Spleen (tissue), 11 donors: ENCODE data around the gene SMARCD3. TPM values are rescaled to one million over a fixed set of nuclear protein-coding genes. Genes with fewer than 3 reads are reported as not detected.

ENCODE experiments used
- DNase-seq: peaks from one replicate; pipeline ENCODE4 v3.0.0-alpha.2; 2020
- H3K27ac ChIP-seq, 8 donors: fragments of 200-600 bp; sonication (generic) in 7 of 8; 1 replicate in 4 of 8; 2 replicates in 4 of 8; pipeline versions ENCODE4 v1.5.0 to v1.8.0; 2016 to 2021; ENCODE audit warnings: inconsistent platforms in 4 of 8, mild to moderate bottlenecking in 4 of 8, moderate library complexity in 1 of 8
- H3K27me3 ChIP-seq, 7 donors: fragments of 200-600 bp; sonication (generic) in 6 of 7; replicated peaks in 1 of 7; 1 replicate in 4 of 7; 2 replicates in 3 of 7; pipeline versions ENCODE4 v1.5.0 to v1.8.0; 2016 to 2021; ENCODE audit warnings: inconsistent platforms in 3 of 7, mild to moderate bottlenecking in 1 of 7
- H3K36me3 ChIP-seq, 6 donors: fragments of 200-600 bp; sonication (generic) in 5 of 6; 1 replicate in 4 of 6; 2 replicates in 2 of 6; pipeline versions ENCODE4 v1.5.0 to v1.8.0; 2016 to 2021; ENCODE audit warnings: inconsistent platforms in 2 of 6
- H3K4me1 ChIP-seq, 6 donors: fragments of 200-600 bp; sonication (generic) in 5 of 6; 1 replicate in 3 of 6; 2 replicates in 3 of 6; pipeline versions ENCODE4 v1.5.0 to v1.8.0; 2016 to 2021; ENCODE audit warnings: inconsistent platforms in 3 of 6
- H3K4me3 ChIP-seq, 8 donors: fragments of 200-600 bp; sonication (generic) in 7 of 8; 1 replicate in 4 of 8; 2 replicates in 4 of 8; pipeline versions ENCODE4 v1.5.0 to v1.8.0; 2016 to 2021; ENCODE audit warnings: inconsistent platforms in 4 of 8, mild to moderate bottlenecking in 4 of 8, moderate library complexity in 2 of 8
- H3K9me3 ChIP-seq, 8 donors: fragments of 200-600 bp; sonication (generic) in 7 of 8; 1 replicate in 4 of 8; 2 replicates in 4 of 8; pipeline versions ENCODE4 v1.5.0 to v1.8.0; 2016 to 2021; ENCODE audit warnings: inconsistent platforms in 4 of 8
- POLR2A ChIP-seq, 3 donors: fragments of 450-650 bp; IDR thresholded peaks; one replicate each; pipeline ENCODE4 v1.5.1; 2017; ENCODE audit warnings: antibody characterized with exemption in 3 of 3, mild to moderate bottlenecking in 1 of 3
- POLR2AphosphoS5 ChIP-seq, 3 donors: sonication (generic); formaldehyde crosslinking; IDR thresholded peaks; one replicate each; pipeline ENCODE4 v1.5.1; 2017; ENCODE audit warnings: antibody characterized with exemption in 3 of 3
- WGBS, 5 donors: extraction: QIAGEN DNeasy Blood & Tissue Kit in 3 of 5; methylation state at CpG; one replicate each; pipeline versions ENCODE4 v1.1.5 to v1.1.7; 2013 to 2018; 5-methylcytosine and 5-hydroxymethylcytosine counted together
- intact Hi-C: fragments of 100-400 bp; cut with DNase I; formaldehyde crosslinking; loops from one replicate; pipeline ENCODE4 v1.15.0; 2023; ENCODE audit warnings: low total_unique reads
- polyA plus RNA-seq, 3 donors: library from polyadenylated mRNA; stranded (reverse); fragments of 200-250 nt; gene quantifications; one replicate each; pipeline ENCODE4 v1.2.1, GENCODE V29; 2013
- total RNA-seq, 7 donors: library from RNA; depleted of rRNA in 3 of 7; stranded (reverse); fragments of >200 nt in 3 of 7; fragmentation: NEBNext Ultra II Directional in 4 of 7; extraction: Animal tissue kit (Norgen Biotek cat#: 25700) in 4 of 7; gene quantifications; one replicate each; pipeline versions ENCODE4 v1.1.0 to v1.2.1, GENCODE V29; 2016 to 2021
- TF ChIP-seq, protein P1 (sequence below), 11 experiments: fragments of 200-600 bp in 7 of 11; fragments of 450-650 bp in 4 of 11; sonication (generic) in 4 of 11; IDR thresholded peaks in 8 of 11; conservative IDR thresholded peaks in 3 of 11; 1 replicate in 7 of 11; 2 replicates in 4 of 11; pipeline versions ENCODE4 v1.4.0 to v1.8.0; 2016 to 2021; ENCODE audit warnings: antibody characterized with exemption in 11 of 11, inconsistent platforms in 4 of 11, mild to moderate bottlenecking in 1 of 11
- donor health status: healthy with polysubstance abuse.
- donor health status: DM: no; HTN: no; CAD: no; lungs with moderate emphysema.
- donor health status: DM: no; HTN: no; CAD: no.
- donor health status: Bipolar disorder and iron deficiency.
- donor health status: healthy.
- donor health status: DM: no; HTN: no; CAD: no.
- donor health status: DM: yes; HTN: yes; CAD: no.

Gene SMARCD3
- total and polyA plus RNA-seq, 10 donors: 8.8 to 40.2 (median 16.5) TPM

DNA sequence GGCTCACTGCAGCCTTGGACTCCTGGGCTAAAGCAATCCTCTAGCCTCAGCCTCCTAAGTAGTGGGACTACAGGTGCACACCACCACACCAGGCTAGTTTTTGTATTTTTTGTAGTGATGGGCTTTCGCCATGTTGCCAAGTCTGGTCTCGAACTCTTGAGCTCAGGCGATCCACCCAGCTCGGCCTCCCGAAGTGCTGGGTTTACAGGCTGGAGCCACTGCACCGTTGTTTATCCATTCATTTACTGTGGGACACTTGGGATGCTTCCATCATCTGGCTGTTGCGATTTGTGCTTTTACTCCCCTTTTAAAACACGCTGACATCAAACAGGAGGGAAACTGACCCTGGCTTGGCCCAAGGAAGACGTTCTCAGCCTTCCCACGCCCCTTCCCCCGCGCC lies 30.5 kb upstream of the SMARCD3 start:
- Histone ChIP-seq H3K36me3 (no peaks in the 10 kb centered on the region), H3K4me1 (peaks cover 0 to 36% (median 29%) of the 10 kb centered on the region in 6 donors), H3K4me3 (no peak overlapping the region), H3K27me3 (peaks cover 0 to 72% (median 0%) of the 10 kb centered on the region in 7 donors), H3K9me3 (no peaks in the 10 kb centered on the region), H3K27ac (no peak overlapping the region)
- intact Hi-C loops: no loop called here
- no peak for DNase-seq
- no peak for TF ChIP-seq POLR2AphosphoS5 (IDR thresholded peaks at IDR 0.05)
- no peak for TF ChIP-seq POLR2A (IDR thresholded peaks at IDR 0.05)
- TF ChIP-seq, protein P1, sequence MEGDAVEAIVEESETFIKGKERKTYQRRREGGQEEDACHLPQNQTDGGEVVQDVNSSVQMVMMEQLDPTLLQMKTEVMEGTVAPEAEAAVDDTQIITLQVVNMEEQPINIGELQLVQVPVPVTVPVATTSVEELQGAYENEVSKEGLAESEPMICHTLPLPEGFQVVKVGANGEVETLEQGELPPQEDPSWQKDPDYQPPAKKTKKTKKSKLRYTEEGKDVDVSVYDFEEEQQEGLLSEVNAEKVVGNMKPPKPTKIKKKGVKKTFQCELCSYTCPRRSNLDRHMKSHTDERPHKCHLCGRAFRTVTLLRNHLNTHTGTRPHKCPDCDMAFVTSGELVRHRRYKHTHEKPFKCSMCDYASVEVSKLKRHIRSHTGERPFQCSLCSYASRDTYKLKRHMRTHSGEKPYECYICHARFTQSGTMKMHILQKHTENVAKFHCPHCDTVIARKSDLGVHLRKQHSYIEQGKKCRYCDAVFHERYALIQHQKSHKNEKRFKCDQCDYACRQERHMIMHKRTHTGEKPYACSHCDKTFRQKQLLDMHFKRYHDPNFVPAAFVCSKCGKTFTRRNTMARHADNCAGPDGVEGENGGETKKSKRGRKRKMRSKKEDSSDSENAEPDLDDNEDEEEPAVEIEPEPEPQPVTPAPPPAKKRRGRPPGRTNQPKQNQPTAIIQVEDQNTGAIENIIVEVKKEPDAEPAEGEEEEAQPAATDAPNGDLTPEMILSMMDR (IDR thresholded peaks at IDR 0.05 in 8 of 11, conservative IDR thresholded peaks at IDR 0.05 in 3 of 11): no peak
- 84 to 95% (median 91%) methylated on average over 12 of the region's 12 CpGs for WGBS, 5 donors

- Histone ChIP-seq H3K4me3 (peak overlapping the region in 2 of 8 donors; percentile 40 to 72), H3K9me3 (no peaks in the 10 kb centered on the region), H3K4me1 (peaks cover under 1 to 49% (median 32%) of the 10 kb centered on the region in 6 donors), H3K27me3 (peaks cover 0 to 64% (median 0%) of the 10 kb centered on the region in 7 donors), H3K27ac (no peak overlapping the region), H3K36me3 (no peaks in the 10 kb centered on the region)
- intact Hi-C loops: no loop called here
- no peak for TF ChIP-seq POLR2A (IDR thresholded peaks at IDR 0.05)
- DNase-seq: no peak
- 77 to 87% (median 83%) methylated on average over 8 of the region's 8 CpGs for WGBS, 5 donors
Measured at GRCh38 chr7:151277631-151278030, 29.1 kb upstream of the SMARCD3 start.

DNA sequence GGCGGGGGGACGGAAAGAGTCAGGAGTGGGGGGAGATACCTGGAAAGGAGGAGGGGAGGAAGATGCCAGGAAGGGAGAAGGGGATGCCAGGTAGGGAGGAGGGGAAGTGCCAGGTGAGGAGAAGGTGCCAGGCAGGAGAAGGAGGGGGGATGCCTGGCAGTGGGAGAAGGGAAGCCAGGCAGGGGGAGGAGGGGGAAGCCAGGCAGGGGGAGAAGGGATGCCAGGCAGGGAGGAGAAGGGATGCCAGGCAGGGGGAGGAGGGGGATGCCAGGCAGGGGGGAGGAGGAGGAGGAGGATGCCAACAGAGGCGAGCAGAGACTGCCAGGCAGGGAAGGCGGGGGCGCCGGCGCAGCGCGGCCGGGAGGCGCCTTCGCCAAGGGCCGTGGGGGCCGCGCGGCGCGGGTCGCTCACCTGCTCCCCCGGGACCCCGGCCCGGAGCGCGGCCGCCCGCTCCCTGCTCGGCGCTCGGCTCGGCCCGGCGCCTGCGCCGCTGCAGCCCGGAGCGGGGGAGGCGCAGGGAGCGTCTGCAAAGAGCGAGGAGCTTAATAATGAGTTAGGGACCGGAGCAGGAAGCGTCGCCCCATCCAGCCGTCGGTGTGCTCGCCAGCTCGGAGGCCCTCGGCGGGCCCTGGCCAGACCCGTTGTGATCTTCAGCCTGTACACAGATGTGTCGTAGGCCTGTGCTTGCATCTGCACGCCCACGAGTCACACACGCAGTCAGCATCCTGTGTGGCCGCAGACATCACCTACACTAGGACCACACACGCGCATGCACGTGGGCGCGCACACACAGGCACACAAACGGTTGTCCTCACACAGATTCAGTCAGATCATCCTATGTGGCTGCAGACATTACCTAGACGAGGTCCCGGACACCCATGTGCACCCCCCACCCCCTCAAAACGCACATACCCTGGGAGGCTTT lies 28.4 kb upstream of the SMARCD3 start:
- no peak for TF ChIP-seq POLR2A (IDR thresholded peaks at IDR 0.05)
- TF ChIP-seq POLR2AphosphoS5 (IDR thresholded peaks at IDR 0.05): peak in 2 of 3 donors; percentile 36 to 57
- TF ChIP-seq, protein P1 (IDR thresholded peaks at IDR 0.05 in 8 of 11, conservative IDR thresholded peaks at IDR 0.05 in 3 of 11): no peak
- H3K36me3 ChIP-seq: no peaks in the 10 kb centered on the region
- 4 to 6% (median 5%) methylated on average over 32 to 63 of the region's 63 CpGs for WGBS, 5 donors
- peaks cover 3 to 56% (median 38%) of the 10 kb centered on the region in 6 donors for H3K4me1 ChIP-seq
- peak; percentile 87 for DNase-seq
- no peaks in the 10 kb centered on the region for H3K9me3 ChIP-seq
- peaks cover 0 to 57% (median 0%) of the 10 kb centered on the region in 7 donors for H3K27me3 ChIP-seq
- peak overlapping the region in 3 of 8 donors; percentile 21 to 80 (median 53) for H3K27ac ChIP-seq
- intact Hi-C loops: no loop called here
- H3K4me3 ChIP-seq: peak overlapping the region; percentile 17 to 72 (median 40)

DNA sequence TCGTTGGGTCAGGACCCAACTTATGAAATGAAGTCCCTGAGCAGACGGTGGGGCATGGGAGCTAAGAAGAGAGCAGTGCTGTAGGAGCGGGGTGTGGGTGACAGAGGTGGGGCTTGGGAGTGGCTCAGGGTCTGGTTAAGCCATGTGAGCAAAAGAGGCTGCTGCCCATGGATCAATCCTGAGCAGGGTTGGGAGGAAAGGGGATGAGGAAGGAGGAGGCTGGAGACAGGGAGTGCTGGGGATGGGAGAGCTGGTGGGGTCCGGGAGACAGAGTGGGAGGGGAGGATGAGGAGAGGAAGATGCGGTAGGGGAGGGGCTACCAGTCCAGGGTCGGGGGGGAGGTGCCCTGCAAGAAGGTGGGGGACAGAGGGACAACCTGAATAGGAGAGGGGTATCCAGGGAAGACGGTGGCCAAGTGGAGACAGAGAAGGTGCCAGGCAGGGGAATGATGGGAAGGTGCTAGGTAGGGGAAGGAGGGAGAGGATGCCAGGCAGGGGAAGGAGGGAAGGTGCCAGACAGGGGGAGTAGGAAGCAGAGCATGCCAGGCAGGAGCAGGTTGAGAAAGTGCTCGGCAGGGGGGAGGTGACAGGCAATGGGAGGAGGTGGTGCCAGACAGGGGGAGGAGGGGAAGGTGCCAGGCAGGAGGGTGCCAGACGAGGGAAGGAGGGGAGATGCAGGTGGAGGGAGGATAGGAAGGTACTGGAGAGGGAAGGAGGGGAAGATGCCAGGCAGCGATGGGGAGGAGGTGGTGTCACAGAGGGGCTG lies 27.5 kb upstream of the SMARCD3 start:
- H3K27me3 ChIP-seq: peaks cover 0 to 49% (median 0%) of the 10 kb centered on the region in 7 donors
- peak overlapping the region in 4 of 8 donors; percentile 36 to 72 (median 41) for H3K4me3 ChIP-seq
- no peaks in the 10 kb centered on the region for H3K9me3 ChIP-seq
- H3K36me3 ChIP-seq: no peaks in the 10 kb centered on the region
- H3K4me1 ChIP-seq: peaks cover 3 to 66% (median 44%) of the 10 kb centered on the region in 6 donors
- no peak for DNase-seq
- TF ChIP-seq POLR2A (IDR thresholded peaks at IDR 0.05) (no peak), POLR2AphosphoS5 (IDR thresholded peaks at IDR 0.05) (no peak)
- TF ChIP-seq, protein P1 (IDR thresholded peaks at IDR 0.05 in 8 of 11, conservative IDR thresholded peaks at IDR 0.05 in 3 of 11): no peak
- peak overlapping the region in 3 of 8 donors; percentile 21 to 80 (median 53) for H3K27ac ChIP-seq
- 26 to 39% (median 27%) methylated on average over 10 of the region's 10 CpGs for WGBS, 5 donors
- intact Hi-C loops: no loop called here
